ENCODE results near the gene INPP5K.

- TF ChIP-seq CTCF (IDR thresholded peaks at IDR 0.05) (no peak), POLR2AphosphoS5 (IDR thresholded peaks at IDR 0.05) (no peak), POLR2A (IDR thresholded peaks at IDR 0.05; ENCODE audit: low read depth) (no peak), EP300 (IDR thresholded peaks at IDR 0.05) (no peak)
Observed at GRCh38 chr17:1512351-1512750, 4.1 kb downstream of the INPP5K start.
